ENCODE data around the gene SV2B. TPM values are rescaled to one million over a fixed set of nuclear protein-coding genes. Genes with fewer than 3 reads are reported as not detected.

The SV2B gene
- total RNA-seq, 1 experiment from 2014 or later, result 3.9 TPM

- Histone ChIP-seq H3K4me3 (ENCODE audit: low read depth, low read length, poor library complexity, severe bottlenecking) (no peak overlapping the region), H3K9me3 (ENCODE audit: low read depth, low read length, poor library complexity, severe bottlenecking) (no peaks in the 10 kb centered on the region), H3K36me3 (ENCODE audit: insufficient read depth, low read length, poor library complexity, severe bottlenecking) (no peaks in the 10 kb centered on the region), H3K4me1 (ENCODE audit: insufficient read depth, low read length, poor library complexity, severe bottlenecking) (no peaks in the 10 kb centered on the region), H3K27ac (ENCODE audit: low read depth, low read length, poor library complexity, severe bottlenecking) (no peak overlapping the region), H3K27me3 (replicated peaks; ENCODE audit: insufficient read depth, low read depth, low read length, poor library complexity) (no peaks in the 10 kb centered on the region)
- intact Hi-C loops (cut with micrococcal nuclease; ENCODE audit: unreplicated experiment), result no loop called here
- CTCF ChIA-PET, result no interaction called here
- BruUV-seq (replicated peaks), result no TSS peak
- no peak for TF ChIP-seq EZH2 (IDR thresholded peaks at IDR 0.05; ENCODE audit: borderline replicate concordance, low read depth, low read length, poor library complexity, severe bottlenecking)
- TF ChIP-seq, protein P1, sequence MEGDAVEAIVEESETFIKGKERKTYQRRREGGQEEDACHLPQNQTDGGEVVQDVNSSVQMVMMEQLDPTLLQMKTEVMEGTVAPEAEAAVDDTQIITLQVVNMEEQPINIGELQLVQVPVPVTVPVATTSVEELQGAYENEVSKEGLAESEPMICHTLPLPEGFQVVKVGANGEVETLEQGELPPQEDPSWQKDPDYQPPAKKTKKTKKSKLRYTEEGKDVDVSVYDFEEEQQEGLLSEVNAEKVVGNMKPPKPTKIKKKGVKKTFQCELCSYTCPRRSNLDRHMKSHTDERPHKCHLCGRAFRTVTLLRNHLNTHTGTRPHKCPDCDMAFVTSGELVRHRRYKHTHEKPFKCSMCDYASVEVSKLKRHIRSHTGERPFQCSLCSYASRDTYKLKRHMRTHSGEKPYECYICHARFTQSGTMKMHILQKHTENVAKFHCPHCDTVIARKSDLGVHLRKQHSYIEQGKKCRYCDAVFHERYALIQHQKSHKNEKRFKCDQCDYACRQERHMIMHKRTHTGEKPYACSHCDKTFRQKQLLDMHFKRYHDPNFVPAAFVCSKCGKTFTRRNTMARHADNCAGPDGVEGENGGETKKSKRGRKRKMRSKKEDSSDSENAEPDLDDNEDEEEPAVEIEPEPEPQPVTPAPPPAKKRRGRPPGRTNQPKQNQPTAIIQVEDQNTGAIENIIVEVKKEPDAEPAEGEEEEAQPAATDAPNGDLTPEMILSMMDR (conservative IDR thresholded peaks at IDR 0.05; ENCODE audit: low read depth, low read length), result no peak
- POLR2A ChIA-PET (ENCODE audit: low non-redundant PET), result no interaction called here
- no peak for DNase-seq (ENCODE audit: low spot score)
Measured at GRCh38 chr15:91282486-91282885, 182.4 kb downstream of the SV2B start.

DNA sequence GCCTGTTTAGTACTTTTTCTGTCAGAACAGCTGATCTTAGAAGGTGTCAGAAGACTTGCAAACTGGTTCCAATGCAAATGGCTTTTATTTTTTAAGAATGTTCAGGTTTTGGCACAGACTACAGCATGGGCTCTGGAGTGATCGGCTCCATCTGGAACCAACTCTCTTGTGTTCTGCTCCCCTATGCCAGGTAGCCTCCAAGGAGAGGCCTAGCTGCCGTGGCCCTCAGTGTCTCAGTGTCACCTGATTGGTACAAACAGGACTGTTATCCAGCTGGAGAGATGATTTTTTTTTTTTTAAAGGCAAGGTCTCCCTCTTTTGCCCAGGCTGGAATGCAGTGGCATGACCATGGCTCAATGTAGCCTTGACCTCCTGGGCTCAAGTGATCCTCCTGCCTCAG, 183.1 kb downstream of the SV2B start:
- BruUV-seq (replicated peaks), result no TSS peak
- Histone ChIP-seq H3K36me3 (ENCODE audit: insufficient read depth, low read length, poor library complexity, severe bottlenecking) (no peaks in the 10 kb centered on the region), H3K27me3 (replicated peaks; ENCODE audit: insufficient read depth, low read depth, low read length, poor library complexity) (no peaks in the 10 kb centered on the region), H3K4me1 (ENCODE audit: insufficient read depth, low read length, poor library complexity, severe bottlenecking) (no peaks in the 10 kb centered on the region), H3K9me3 (ENCODE audit: low read depth, low read length, poor library complexity, severe bottlenecking) (no peaks in the 10 kb centered on the region), H3K27ac (ENCODE audit: low read depth, low read length, poor library complexity, severe bottlenecking) (no peak overlapping the region), H3K4me3 (ENCODE audit: low read depth, low read length, poor library complexity, severe bottlenecking) (no peak overlapping the region)
- POLR2A ChIA-PET (ENCODE audit: low non-redundant PET), result no interaction called here
- no peak for DNase-seq (ENCODE audit: low spot score)
- intact Hi-C loops (cut with micrococcal nuclease; ENCODE audit: unreplicated experiment), result no loop called here
- TF ChIP-seq EZH2 (IDR thresholded peaks at IDR 0.05; ENCODE audit: borderline replicate concordance, low read depth, low read length, poor library complexity, severe bottlenecking), result no peak
- TF ChIP-seq, protein P1 (conservative IDR thresholded peaks at IDR 0.05; ENCODE audit: low read depth, low read length), result no peak
- CTCF ChIA-PET, result no interaction called here

DNA sequence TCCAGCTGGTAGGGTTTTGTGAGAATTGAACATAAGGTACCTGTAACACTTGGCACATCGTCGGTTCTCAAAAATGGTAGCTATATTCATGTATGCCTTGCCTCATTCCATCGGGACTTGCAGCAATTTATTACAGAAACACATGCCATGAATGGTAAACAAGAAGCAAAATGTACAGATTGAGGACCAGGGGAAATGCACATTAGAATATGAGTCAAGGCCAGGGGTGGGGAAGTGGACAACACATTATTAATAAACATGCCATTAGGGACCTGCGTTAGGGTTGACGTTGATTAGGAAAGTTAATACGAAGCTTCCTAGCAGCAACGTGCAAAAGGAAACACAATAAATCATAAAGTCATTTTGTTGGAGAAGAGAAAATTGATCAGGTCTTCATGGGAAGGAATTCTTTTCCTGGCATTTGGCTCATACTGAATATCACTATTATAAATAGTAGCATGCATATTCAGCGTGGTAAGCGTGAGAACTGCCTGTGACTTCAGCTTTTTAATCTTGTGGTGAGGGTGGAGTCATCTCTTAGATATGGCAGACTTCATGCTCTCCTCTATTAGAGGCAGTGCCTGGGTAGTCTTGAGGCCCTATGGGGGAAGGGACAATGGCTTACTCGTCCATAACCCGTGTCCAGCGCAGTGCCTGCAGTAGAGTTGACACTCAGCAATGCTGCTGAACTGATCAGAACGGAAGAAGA, 184.9 kb downstream of the SV2B start:
- intact Hi-C loops (cut with micrococcal nuclease; ENCODE audit: unreplicated experiment), result no loop called here
- Histone ChIP-seq H3K27ac (ENCODE audit: low read depth, low read length, poor library complexity, severe bottlenecking) (no peak overlapping the region), H3K4me1 (ENCODE audit: insufficient read depth, low read length, poor library complexity, severe bottlenecking) (no peaks in the 10 kb centered on the region), H3K9me3 (ENCODE audit: low read depth, low read length, poor library complexity, severe bottlenecking) (no peaks in the 10 kb centered on the region), H3K4me3 (ENCODE audit: low read depth, low read length, poor library complexity, severe bottlenecking) (no peak overlapping the region), H3K36me3 (ENCODE audit: insufficient read depth, low read length, poor library complexity, severe bottlenecking) (no peaks in the 10 kb centered on the region), H3K27me3 (replicated peaks; ENCODE audit: insufficient read depth, low read depth, low read length, poor library complexity) (no peaks in the 10 kb centered on the region)
- ChIA-PET CTCF (no interaction called here), POLR2A (ENCODE audit: low non-redundant PET) (no interaction called here)
- no peak for DNase-seq (ENCODE audit: low spot score)
- TF ChIP-seq, protein P1 (conservative IDR thresholded peaks at IDR 0.05; ENCODE audit: low read depth, low read length), result no peak
- TF ChIP-seq EZH2 (IDR thresholded peaks at IDR 0.05; ENCODE audit: borderline replicate concordance, low read depth, low read length, poor library complexity, severe bottlenecking), result no peak
- BruUV-seq (replicated peaks), result no TSS peak

All from A673 (cell line).